ENCODE measurements around the gene ZNF710.
"Not testable (repeated sequence)": the region's sequence is repeated elsewhere in the genome, so short reads cannot be mapped to it uniquely, and the experiment has no call there.

ZNF710 gene

GRCh38 chr15:90101969-90102890 is 101.1 kb downstream of the ZNF710 start, which contains the start of gene IDH2:
TSS of gene IDH2 (minus strand) at chr15:90102468. CDS start at chr15:90102390, 78 bp downstream.
- DNase-seq (ENCODE audit: low read depth, low spot score): no peak

GRCh38 chr15:90103701-90104329 is 102.7 kb downstream of the ZNF710 start:
- DNase-seq (ENCODE audit: low read depth, low spot score): no peak

- DNase-seq (ENCODE audit: low read depth, low spot score): no peak
Measured at GRCh38 chr15:90104551-90104950, 103.4 kb downstream of the ZNF710 start.

GRCh38 chr15:90105521-90105920 is 104.4 kb downstream of the ZNF710 start:
- DNase-seq (ENCODE audit: low read depth, low spot score): no peak

- no peak for DNase-seq (ENCODE audit: low read depth, low spot score)
Measured at GRCh38 chr15:90106522-90107117, 105.5 kb downstream of the ZNF710 start.

- not testable (repeated sequence) for DNase-seq (ENCODE audit: low read depth, low spot score)
Measured at GRCh38 chr15:90108038-90108437, 106.9 kb downstream of the ZNF710 start.

GRCh38 chr15:90109163-90109751 is 108.1 kb downstream of the ZNF710 start:
- DNase-seq (ENCODE audit: low read depth, low spot score): not testable (repeated sequence)

GRCh38 chr15:90113166-90113565 is 112.0 kb downstream of the ZNF710 start:
- no peak for DNase-seq (ENCODE audit: low read depth, low spot score)

- DNase-seq (ENCODE audit: low read depth, low spot score): no peak
Measured at GRCh38 chr15:90114451-90114901, 113.4 kb downstream of the ZNF710 start.

- no peak for DNase-seq (ENCODE audit: low read depth, low spot score)
Measured at GRCh38 chr15:90115783-90116182, 114.7 kb downstream of the ZNF710 start.

- DNase-seq (ENCODE audit: low read depth, low spot score): no peak
Measured at GRCh38 chr15:90119367-90119766, 118.2 kb downstream of the ZNF710 start.

GRCh38 chr15:90121086-90121485 is 120.0 kb downstream of the ZNF710 start:
- DNase-seq (ENCODE audit: low read depth, low spot score): no peak

- no peak for DNase-seq (ENCODE audit: low read depth, low spot score)
Measured at GRCh38 chr15:90124507-90124906, 123.4 kb downstream of the ZNF710 start.

GRCh38 chr15:90126022-90126421 is 124.9 kb downstream of the ZNF710 start:
- DNase-seq (ENCODE audit: low read depth, low spot score): no peak

- no peak for DNase-seq (ENCODE audit: low read depth, low spot score)
Measured at GRCh38 chr15:90126596-90127435, 125.7 kb downstream of the ZNF710 start.

- DNase-seq (ENCODE audit: low read depth, low spot score): no peak
Measured at GRCh38 chr15:90130291-90130690, 129.2 kb downstream of the ZNF710 start.

Measured in iPS DF 19.7 (cell line).